PC-3 (cell line): ENCODE data around the gene ZNF316. TPM values are rescaled to one million over a fixed set of nuclear protein-coding genes. Genes with fewer than 3 reads are reported as not detected.

Source experiments
- ATAC-seq: fragments of 200-7000 bp; cut with Tn5 transposase; 2 replicates; pipeline ENCODE4 v1.9.1; 2020; ENCODE audit warnings: mild to moderate bottlenecking, moderate library complexity
- BruUV-seq: library from RNA; stranded (reverse); fragments of 400-500 nt; replicated peaks from 2 replicates; lab custom pipeline; 2021; lab: Mats Ljungman, UMichigan
- CTCF ChIA-PET: fragments of 300-600 bp; sonication (Branson Sonifier 250); formaldehyde crosslinking; loops from one replicate; lab custom pipeline; 2022; ENCODE audit warnings: antibody characterized with exemption; lab: Charles Lee
- POLR2A ChIA-PET: fragments of 300-600 bp; sonication (Branson Sonifier 250); formaldehyde crosslinking; loops from one replicate; lab custom pipeline; 2022; ENCODE audit warnings: antibody characterized with exemption; ENCODE audit not compliant: unreplicated experiment; lab: Charles Lee
- DNase-seq: peaks from one replicate; pipeline ENCODE4 v3.0.0-alpha.2; 2015
- H2AFZ ChIP-seq: fragments of 300-600 bp; sonication (generic); 2 replicates; pipeline ENCODE4 v1.6.0; 2016; ENCODE audit warnings: antibody characterized with exemption, low read length
- H3F3A ChIP-seq: fragments of 300-600 bp; sonication (generic); one replicate; pipeline ENCODE4 v1.6.0; 2017; ENCODE audit warnings: antibody characterized with exemption, low read length, control low read depth, mild to moderate bottlenecking; ENCODE audit not compliant: unreplicated experiment
- H3K27ac ChIP-seq: fragments of 300-600 bp; sonication (generic); 2 replicates; pipeline ENCODE4 v1.5.1; 2016; ENCODE audit warnings: mild to moderate bottlenecking, low read length
- H3K27me3 ChIP-seq: fragments of 300-600 bp; sonication (generic); 2 replicates; pipeline ENCODE4 v1.6.1; 2016; ENCODE audit warnings: low read length, mixed read lengths
- H3K36me3 ChIP-seq: fragments of 300-600 bp; sonication (generic); 2 replicates; pipeline ENCODE4 v1.6.1; 2016; ENCODE audit warnings: low read depth, mixed run types, low read length, mixed read lengths
- H3K4me1 ChIP-seq: fragments of 300-600 bp; sonication (generic); 2 replicates; pipeline ENCODE4 v1.5.1; 2016; ENCODE audit warnings: low read length; ENCODE audit not compliant: insufficient read depth
- H3K4me2 ChIP-seq: fragments of 300-600 bp; sonication (generic); 2 replicates; pipeline ENCODE4 v1.6.0; 2016; ENCODE audit warnings: low read length
- H3K4me3 ChIP-seq: fragments of 300-600 bp; sonication (generic); 2 replicates; pipeline ENCODE4 v1.5.1; 2016; ENCODE audit warnings: mild to moderate bottlenecking, low read length, mixed read lengths
- H3K79me2 ChIP-seq: fragments of 300-600 bp; sonication (generic); 2 replicates; pipeline ENCODE4 v1.6.1; 2017; ENCODE audit warnings: low read length, mixed read lengths
- H3K9ac ChIP-seq: fragments of 300-600 bp; sonication (generic); 2 replicates; pipeline ENCODE4 v1.6.0; 2016; ENCODE audit warnings: mild to moderate bottlenecking, low read length
- H3K9me2 ChIP-seq: fragments of 300-600 bp; sonication (generic); replicated peaks from 2 replicates; pipeline ENCODE4 v1.6.1; 2016; ENCODE audit warnings: mixed run types, low read length, mixed read lengths
- H3K9me3 ChIP-seq: fragments of 300-600 bp; sonication (generic); 2 replicates; pipeline ENCODE4 v1.6.1; 2016; ENCODE audit warnings: low read length, mixed read lengths
- H4K20me1 ChIP-seq: fragments of 300-600 bp; sonication (generic); 2 replicates; pipeline ENCODE4 v1.6.1; 2016; ENCODE audit warnings: low read length, mixed read lengths
- CTCF ChIP-seq: fragments of 300-600 bp; sonication (generic); conservative IDR thresholded peaks from 2 replicates; pipeline ENCODE4 v1.5.1; 2017; ENCODE audit warnings: antibody characterized with exemption, low read depth, mild to moderate bottlenecking, low read length
- EZH2 ChIP-seq: fragments of 300-600 bp; sonication (generic); IDR thresholded peaks from one replicate; pipeline ENCODE4 v1.6.1; 2017; ENCODE audit warnings: antibody characterized with exemption, mild to moderate bottlenecking, low read length; ENCODE audit not compliant: unreplicated experiment
- EZH2phosphoT487 ChIP-seq: fragments of 300-600 bp; sonication (generic); IDR thresholded peaks from 2 replicates; pipeline ENCODE4 v1.6.1; 2018; ENCODE audit warnings: mild to moderate bottlenecking, antibody characterized with exemption, low read length, borderline replicate concordance
- intact Hi-C: fragments of 100-400 bp; cut with micrococcal nuclease; formaldehyde crosslinking; loops from 2 replicates; pipeline ENCODE4 v1.9.0; 2023
- total RNA-seq: library from RNA; depleted of rRNA; stranded (reverse); fragments of >200 nt; gene quantifications from 2 replicates; pipeline ENCODE4 v1.2.3, GENCODE V29; 2014

Gene ZNF316
- total RNA-seq, 1 experiment from 2014 or later = 17.5 TPM

DNA sequence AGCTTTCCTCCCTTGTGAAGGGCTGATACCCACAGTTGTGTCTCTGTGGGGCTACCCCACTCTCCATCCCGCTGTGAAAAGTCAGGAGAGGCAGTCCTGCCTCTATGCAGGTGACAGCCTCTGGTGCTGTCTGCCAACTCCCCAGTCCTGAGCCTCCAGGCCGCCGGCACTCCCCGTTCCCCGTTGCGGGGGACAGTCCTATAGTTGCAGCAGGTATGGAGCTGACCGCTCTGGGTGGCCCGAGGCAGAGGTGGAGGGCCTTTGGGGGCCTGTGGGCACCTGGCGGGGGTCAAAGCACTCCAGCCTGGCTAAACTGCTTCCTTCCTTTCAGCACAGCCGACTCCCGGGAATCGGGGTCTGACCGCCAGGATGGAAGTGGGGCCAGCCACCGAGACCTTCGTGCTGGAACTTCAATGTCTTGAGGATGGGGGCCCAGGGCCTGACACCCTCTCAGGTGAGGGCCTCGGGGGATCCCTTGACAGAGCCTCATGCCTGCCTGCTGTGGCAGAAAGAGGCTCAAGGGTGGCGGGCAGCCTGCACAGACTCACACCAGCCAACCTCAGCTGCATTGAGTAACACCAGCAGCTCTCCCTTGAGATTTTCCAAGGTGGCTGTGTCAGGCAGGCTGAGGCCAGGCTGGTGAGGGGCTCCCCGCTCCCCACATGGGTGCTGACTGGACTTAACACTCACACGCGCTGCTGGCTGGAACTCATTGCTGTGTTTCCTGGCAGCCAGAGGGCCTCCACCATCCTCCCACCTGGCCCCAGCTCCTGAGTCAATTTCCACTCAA is 20.1 kb upstream of the ZNF316 start:
- H3K9me3 ChIP-seq = no peaks in the 10 kb centered on the region
- CTCF ChIA-PET = no interaction called here

DNA sequence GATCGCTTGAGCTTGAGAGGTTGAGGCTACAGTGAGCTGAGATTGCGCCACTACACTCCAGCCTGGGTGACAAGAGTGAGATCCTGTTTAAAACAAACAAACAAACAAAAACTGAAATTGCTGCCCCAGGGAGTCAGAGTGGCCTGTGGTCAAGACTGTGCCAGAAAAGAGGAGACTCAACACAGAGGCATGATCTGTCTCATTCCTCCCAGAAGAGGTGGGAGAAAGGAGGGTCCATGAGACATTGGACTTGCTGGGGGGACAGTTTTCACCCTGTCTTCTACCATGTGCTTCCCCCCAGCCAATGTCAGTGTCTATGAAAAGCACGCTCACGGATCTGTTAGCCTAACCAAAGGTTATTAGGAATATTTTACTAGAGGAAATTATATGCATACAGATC is 18.5 kb upstream of the ZNF316 start:
- no peak for TF ChIP-seq EZH2phosphoT487
- no peak for TF ChIP-seq CTCF
- TF ChIP-seq EZH2 = no peak
- ChIA-PET POLR2A (no interaction called here), CTCF (no interaction called here)
- H3K9me2 ChIP-seq = no peaks in the 10 kb centered on the region
- BruUV-seq = no TSS peak
- no peak overlapping the region for H3K27ac ChIP-seq
- H3K27me3 ChIP-seq = no peaks in the 10 kb centered on the region
- intact Hi-C loops = no loop called here
- no peaks in the 10 kb centered on the region for H3F3A ChIP-seq
- DNase-seq (no peak), ATAC-seq (no peak)
- H3K4me3 ChIP-seq = no peak overlapping the region
- H3K9me3 ChIP-seq = no peaks in the 10 kb centered on the region
- H2AFZ ChIP-seq = no peak overlapping the region
- no peaks in the 10 kb centered on the region for H4K20me1 ChIP-seq
- H3K79me2 ChIP-seq = no peaks in the 10 kb centered on the region
- H3K4me1 ChIP-seq = no peaks in the 10 kb centered on the region
- H3K36me3 ChIP-seq = no peaks in the 10 kb centered on the region
- H3K4me2 ChIP-seq = no peak overlapping the region
- no peak overlapping the region for H3K9ac ChIP-seq

More for the DNA sequence above, 20.1 kb upstream of the ZNF316 start:
- H3K36me3 ChIP-seq = no peaks in the 10 kb centered on the region
- DNase-seq (no peak), ATAC-seq (no peak)
- H3K27ac ChIP-seq = no peak overlapping the region
- no peak overlapping the region for H2AFZ ChIP-seq
- H3K9ac ChIP-seq = no peak overlapping the region
- H3F3A ChIP-seq = no peaks in the 10 kb centered on the region
- no peak for TF ChIP-seq EZH2
- no peak for TF ChIP-seq EZH2phosphoT487
- no peak for TF ChIP-seq CTCF
- no peak overlapping the region for H3K4me2 ChIP-seq
- no TSS peak for BruUV-seq
- H3K9me2 ChIP-seq = no peaks in the 10 kb centered on the region
- no peaks in the 10 kb centered on the region for H3K27me3 ChIP-seq
- no peaks in the 10 kb centered on the region for H4K20me1 ChIP-seq
- intact Hi-C loops = no loop called here
- no peaks in the 10 kb centered on the region for H3K4me1 ChIP-seq
- POLR2A ChIA-PET = no interaction called here
- H3K79me2 ChIP-seq = no peaks in the 10 kb centered on the region
- H3K4me3 ChIP-seq = no peak overlapping the region

DNA sequence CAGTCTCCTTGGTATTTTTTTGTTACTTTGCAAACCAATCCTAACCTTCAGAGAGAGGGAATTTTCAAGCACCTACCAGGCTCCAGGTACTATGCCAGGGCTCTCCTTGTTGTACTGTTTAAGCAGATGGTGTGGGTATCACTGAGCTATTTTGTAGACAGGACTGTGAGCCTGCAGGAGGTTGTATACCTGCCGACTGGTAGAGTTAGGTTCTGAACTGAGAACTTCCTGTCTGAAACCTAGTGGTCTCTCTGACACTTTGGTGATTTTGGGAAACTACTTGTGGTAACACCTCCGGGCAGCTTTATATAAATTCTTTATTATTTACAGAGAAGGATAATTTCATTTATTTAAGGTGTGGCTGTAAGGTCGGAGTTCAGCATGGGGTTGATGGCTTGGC is 17.2 kb upstream of the ZNF316 start:
- BruUV-seq = no TSS peak
- no peaks in the 10 kb centered on the region for H3K9me3 ChIP-seq
- H3K36me3 ChIP-seq = no peaks in the 10 kb centered on the region
- H3K4me3 ChIP-seq = no peak overlapping the region
- H3K27me3 ChIP-seq = no peaks in the 10 kb centered on the region
- ATAC-seq = no peak
- DNase-seq = no peak
- H3K79me2 ChIP-seq = no peaks in the 10 kb centered on the region
- H3F3A ChIP-seq = no peaks in the 10 kb centered on the region
- no peak overlapping the region for H3K4me2 ChIP-seq
- H3K4me1 ChIP-seq = no peaks in the 10 kb centered on the region
- H4K20me1 ChIP-seq = no peaks in the 10 kb centered on the region
- no peak overlapping the region for H3K9ac ChIP-seq
- ChIA-PET CTCF (no interaction called here), POLR2A (no interaction called here)
- TF ChIP-seq CTCF (no peak), EZH2phosphoT487 (no peak), EZH2 (no peak)
- no peaks in the 10 kb centered on the region for H3K9me2 ChIP-seq
- intact Hi-C loops = no loop called here
- no peak overlapping the region for H3K27ac ChIP-seq
- H2AFZ ChIP-seq = no peak overlapping the region
